SH-SY5Y (cell line): ENCODE measurements around the gene MPRIP.

ENCODE experiments used
- GATA2 ChIP-seq: IDR thresholded peaks from 2 replicates; pipeline ENCODE4 v1.6.1; 2011; ENCODE audit warnings: mild to moderate bottlenecking, low read depth, low read length
- GATA3 ChIP-seq: IDR thresholded peaks from 2 replicates; pipeline ENCODE4 v1.6.1; 2011; ENCODE audit warnings: low read depth, mild to moderate bottlenecking, low read length, moderate library complexity

DNA sequence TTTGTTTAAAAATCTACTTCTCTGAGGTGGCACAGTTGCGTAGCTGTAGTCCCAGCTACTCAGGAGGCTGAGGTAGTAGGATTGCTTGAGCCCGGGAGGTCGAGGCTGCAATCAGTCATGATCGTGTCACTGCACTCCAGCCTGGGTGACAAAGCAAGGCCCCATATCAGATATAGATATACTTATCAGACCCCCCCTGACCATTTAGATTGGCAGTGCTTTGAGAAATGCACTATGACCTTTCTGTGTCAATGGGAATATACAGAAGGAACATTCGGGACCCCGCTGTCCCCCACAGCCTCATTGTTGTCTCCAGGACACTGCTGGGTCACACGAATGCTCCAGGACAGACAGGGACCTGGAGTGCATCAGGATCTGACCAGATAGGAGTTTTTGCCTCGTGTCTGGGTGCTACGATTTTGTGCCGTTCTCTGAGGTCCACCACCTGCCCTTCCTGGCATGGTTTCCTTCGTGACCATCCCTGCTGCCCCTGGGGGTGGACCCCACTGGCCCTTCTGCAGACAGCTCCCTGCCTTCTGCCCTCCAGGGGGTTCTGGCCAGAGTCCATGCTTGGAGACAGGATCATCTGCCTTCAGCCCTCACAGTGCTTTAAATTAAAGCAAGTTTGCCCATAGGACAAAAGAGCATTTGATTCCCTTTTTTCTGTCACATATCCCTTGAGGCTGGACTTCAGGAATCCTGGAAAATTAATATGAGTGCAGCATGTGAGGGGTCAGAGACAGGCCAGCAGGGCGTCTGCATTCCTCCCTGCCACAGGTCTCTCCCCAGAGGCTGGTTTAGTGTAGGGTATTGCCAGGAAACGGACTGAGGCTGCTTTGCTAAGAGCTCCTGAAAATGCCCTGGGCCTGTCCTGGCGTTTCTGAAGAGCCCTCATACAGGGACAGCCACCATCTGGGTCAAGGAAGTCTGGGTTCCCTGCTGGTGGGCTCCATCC lies 144.6 kb downstream of the MPRIP start:
- TF ChIP-seq GATA3 (no peak), GATA2 (0 out of 2 replicates have a peak, but pooled peaks have one; percentile 9)
